Measurements from ENCODE around the gene NDUFA6. TPM values are rescaled to one million over a fixed set of nuclear protein-coding genes. Genes with fewer than 3 reads are reported as not detected.

NDUFA6 gene
- total and polyA plus RNA-seq, 10 of the 15 experiments (the other 5 are each of a cell fraction or from before 2014, with no cell fraction given), result 85.9 to 511 (median 128) TPM

GRCh38 chr22:42111798-42112197 lies 21.2 kb upstream of the NDUFA6 start:
- BruUV-seq (replicated peaks), result no TSS peak
- Histone ChIP-seq H4K20me1 (ENCODE audit: control insufficient read depth, insufficient read depth) (no peaks in the 10 kb centered on the region), H3K27me3 (replicated peaks in 1 of 2; ENCODE audit: control insufficient read depth in 2 of 2, insufficient read depth in 2 of 2, low read length in 1 of 2) (no peaks in the 10 kb centered on the region), H3K9me3 (replicated peaks; ENCODE audit: control insufficient read depth, insufficient read depth, low read length) (peaks cover 11% of the 10 kb centered on the region; the same call in 2 of the 3 replicates), H3K79me2 (ENCODE audit: control insufficient read depth, insufficient read depth, low read length) (no peaks in the 10 kb centered on the region), H3K27ac (ENCODE audit: control insufficient read depth, insufficient read depth) (no peak overlapping the region), H3K4me2 (ENCODE audit: control insufficient read depth, insufficient read depth) (no peak overlapping the region), H3K4me3 (no peak overlapping the region), H2AFZ (ENCODE audit: control insufficient read depth, low read depth, low read length) (no peak overlapping the region), H3K9ac (ENCODE audit: control insufficient read depth, insufficient read depth, low read length) (no peak overlapping the region), H3K36me3 (ENCODE audit: control insufficient read depth in 2 of 2, insufficient read depth in 2 of 2, low read length in 1 of 2) (no peaks in the 10 kb centered on the region), H3K4me1 (ENCODE audit: control insufficient read depth, insufficient read depth, low read length) (no peaks in the 10 kb centered on the region)
- ATAC-seq (no peak), FAIRE-seq (no peak), DNase-seq (ENCODE audit: low read depth, low spot score) (no peak)
- WGBS (ENCODE audit: insufficient coverage, insufficient replicate concordance, low lambda C conversion rate, missing lambda C conversion rate), result 98% methylated on average over 4 of the region's 4 CpGs
- intact Hi-C loops (cut with micrococcal nuclease; ENCODE audit: unreplicated experiment) (loop anchor here (5.0 kb wide), 1 partner anchor 159 kb away; the partner anchor contains the start of gene SMIM45), in situ Hi-C loops (cut with MboI) (no loop called here)
- SMC1A ChIA-PET (ENCODE audit: uncharacterized antibody, unreplicated experiment), result interaction anchor here (1.0 to 4.7 kb wide), 8 partner anchors 21 to 415 kb away, joined by 3 to 33 read pairs (median 4); partner anchors contain the start of gene NDUFA6
- CTCF ChIA-PET, result interaction anchor here (1.3 to 4.9 kb wide), 7 partner anchors 11 to 153 kb away, joined by 4 to 57 read pairs (median 5); partner anchors contain the start of genes NDUFA6 and SEPTIN3
- TF ChIP-seq ZBED1 (IDR thresholded peaks at IDR 0.05; ENCODE audit: borderline replicate concordance) (no peak), PRDM15 (CRISPR knock-in tag; IDR thresholded peaks at IDR 0.05) (no peak), MYC (IDR thresholded peaks at IDR 0.05; ENCODE audit: insufficient read depth, insufficient read length, insufficient replicate concordance, low read length, severe bottlenecking) (no peak), ESRRA (IDR thresholded peaks at IDR 0.05; ENCODE audit: low read length) (no peak)
- POLR2A ChIA-PET, result no interaction called here
- RAD21 ChIA-PET (ENCODE audit: unreplicated experiment), result interaction anchor here (1.7 to 3.7 kb wide), 2 partner anchors 21 to 144 kb away, joined by 9 to 25 read pairs; partner anchors contain the start of gene NDUFA6

Measured in GM12878 (cell line).